ENCODE results near the gene ATP2C2.

Gene ATP2C2

GRCh38 chr16:84476401-84476800 is 108.1 kb downstream of the ATP2C2 start:
- Histone ChIP-seq H3K27ac (replicated peaks) (no peak overlapping the region), H3K27me3 (ENCODE audit: insufficient read depth, poor library complexity, severe bottlenecking) (no peaks in the 10 kb centered on the region), H3K4me3 (replicated peaks; ENCODE audit: insufficient read depth, low read length) (no peak overlapping the region)
- DNase-seq (ENCODE audit: low read depth in 1 of 2, low spot score in 1 of 2) = no peak
- no peak for TF ChIP-seq SPI1 (IDR thresholded peaks at IDR 0.05; ENCODE audit: borderline replicate concordance, low read depth)
- TF ChIP-seq CTCF (IDR thresholded peaks at IDR 0.05; ENCODE audit: insufficient read depth, low read length) = no peak
- TF ChIP-seq POLR2AphosphoS5 (IDR thresholded peaks at IDR 0.05; ENCODE audit: low read depth) = no peak
- TF ChIP-seq GABPA (IDR thresholded peaks at IDR 0.05; ENCODE audit: low read depth) = no peak
- no peak for TF ChIP-seq REST (IDR thresholded peaks at IDR 0.05; ENCODE audit: insufficient replicate concordance, low read depth)

GRCh38 chr16:84477661-84478060 is 109.3 kb downstream of the ATP2C2 start:
- DNase-seq (ENCODE audit: low read depth in 1 of 2, low spot score in 1 of 2) = no peak
- Histone ChIP-seq H3K4me3 (replicated peaks; ENCODE audit: insufficient read depth, low read length) (no peak overlapping the region), H3K27ac (replicated peaks) (no peak overlapping the region), H3K27me3 (ENCODE audit: insufficient read depth, poor library complexity, severe bottlenecking) (no peaks in the 10 kb centered on the region)
- TF ChIP-seq GABPA (IDR thresholded peaks at IDR 0.05; ENCODE audit: low read depth) = no peak

- Histone ChIP-seq H3K27me3 (ENCODE audit: insufficient read depth, poor library complexity, severe bottlenecking) (no peaks in the 10 kb centered on the region), H3K4me3 (replicated peaks; ENCODE audit: insufficient read depth, low read length) (no peak overlapping the region), H3K27ac (replicated peaks) (no peak overlapping the region)
- TF ChIP-seq SPI1 (IDR thresholded peaks at IDR 0.05; ENCODE audit: borderline replicate concordance, low read depth) (no peak), CTCF (IDR thresholded peaks at IDR 0.05; ENCODE audit: insufficient read depth, low read length) (no peak), REST (IDR thresholded peaks at IDR 0.05; ENCODE audit: insufficient replicate concordance, low read depth) (no peak), POLR2AphosphoS5 (IDR thresholded peaks at IDR 0.05; ENCODE audit: low read depth) (no peak), GABPA (IDR thresholded peaks at IDR 0.05; ENCODE audit: low read depth) (no peak)
- peak in 1 of 2 experiments; percentile 0 for DNase-seq (ENCODE audit: low read depth in 1 of 2, low spot score in 1 of 2)
These were observed 110.0 kb downstream of the ATP2C2 start for GRCh38 chr16:84478172-84478947.

GRCh38 chr16:84479716-84480450 is 111.5 kb downstream of the ATP2C2 start:
- TF ChIP-seq GABPA (IDR thresholded peaks at IDR 0.05; ENCODE audit: low read depth) (no peak), SPI1 (IDR thresholded peaks at IDR 0.05; ENCODE audit: borderline replicate concordance, low read depth) (no peak), POLR2AphosphoS5 (IDR thresholded peaks at IDR 0.05; ENCODE audit: low read depth) (no peak), CTCF (IDR thresholded peaks at IDR 0.05; ENCODE audit: insufficient read depth, low read length) (no peak), REST (IDR thresholded peaks at IDR 0.05; ENCODE audit: insufficient replicate concordance, low read depth) (no peak)
- Histone ChIP-seq H3K27ac (replicated peaks) (no peak overlapping the region), H3K27me3 (ENCODE audit: insufficient read depth, poor library complexity, severe bottlenecking) (no peaks in the 10 kb centered on the region), H3K4me3 (replicated peaks; ENCODE audit: insufficient read depth, low read length) (no peak overlapping the region)
- DNase-seq (ENCODE audit: low read depth in 1 of 2, low spot score in 1 of 2) = peak in 1 of 2 experiments; percentile 0

Data from HL-60 (cell line).